Caco-2 (cell line): ENCODE results near the gene SLC6A20. TPM values are rescaled to one million over a fixed set of nuclear protein-coding genes. Genes with fewer than 3 reads are reported as not detected.

Experiments
- BruUV-seq: library from RNA; stranded (reverse); fragments of 400-500 nt; replicated peaks from 2 replicates; lab custom pipeline; 2021; lab: Mats Ljungman, UMichigan
- CTCF ChIA-PET: fragments of 300-600 bp; sonication (Branson Sonifier 250); formaldehyde crosslinking; loops from one replicate; lab custom pipeline; 2022; ENCODE audit warnings: antibody characterized with exemption; lab: Charles Lee
- POLR2A ChIA-PET: fragments of 300-600 bp; sonication (Branson Sonifier 250); formaldehyde crosslinking; loops from one replicate; lab custom pipeline; 2022; ENCODE audit warnings: antibody characterized with exemption; lab: Charles Lee
- DNase-seq, 2 experiments: peaks; one replicate each; pipeline versions ENCODE4 v3.0.0 to v3.0.0-alpha.2; 2020 to 2022
- H3K27me3 ChIP-seq: replicated peaks from 2 replicates; pipeline ENCODE4 v1.6.0; 2011; ENCODE audit warnings: low read length; ENCODE audit not compliant: control insufficient read depth, insufficient read depth
- H3K36me3 ChIP-seq: 2 replicates; pipeline ENCODE4 v1.5.1; 2011; ENCODE audit warnings: low read length; ENCODE audit not compliant: control insufficient read depth, insufficient read depth
- H3K4me1 ChIP-seq: fragments of 250-450 bp; sonication (Bioruptor Pico); 2 replicates; pipeline ENCODE4 v1.5.1; 2020; ENCODE audit warnings: mild to moderate bottlenecking
- H3K4me3 ChIP-seq: 2 replicates; pipeline ENCODE4 v1.5.1; 2011; ENCODE audit warnings: low read depth, mild to moderate bottlenecking, control low read depth, low read length
- H3K9me3 ChIP-seq: fragments of 250-450 bp; sonication (Bioruptor Pico); 2 replicates; pipeline ENCODE4 v1.5.1; 2020; ENCODE audit warnings: mild to moderate bottlenecking, moderate library complexity
- H3K27ac Mint-ChIP-seq: one replicate; pipeline ENCODE4 v1.8.0; 2022; ENCODE audit warnings: mixed read lengths; ENCODE audit not compliant: unreplicated experiment
- H3K27me3 Mint-ChIP-seq: one replicate; pipeline ENCODE4 v1.8.0; 2022; ENCODE audit warnings: mixed read lengths; ENCODE audit not compliant: insufficient read depth, unreplicated experiment
- H3K36me3 Mint-ChIP-seq: one replicate; pipeline ENCODE4 v1.8.0; 2022; ENCODE audit warnings: mild to moderate bottlenecking, mixed read lengths; ENCODE audit not compliant: insufficient read depth, unreplicated experiment
- H3K4me1 Mint-ChIP-seq: one replicate; pipeline ENCODE4 v1.8.0; 2022; ENCODE audit warnings: low read depth, mixed read lengths; ENCODE audit not compliant: unreplicated experiment
- H3K4me3 Mint-ChIP-seq: one replicate; pipeline ENCODE4 v1.8.0; 2022; ENCODE audit warnings: mild to moderate bottlenecking, moderate library complexity, mixed read lengths; ENCODE audit not compliant: unreplicated experiment
- H3K9me3 Mint-ChIP-seq: one replicate; pipeline ENCODE4 v1.8.0; 2022; ENCODE audit warnings: mixed read lengths; ENCODE audit not compliant: unreplicated experiment
- intact Hi-C: fragments of 100-400 bp; cut with micrococcal nuclease; formaldehyde crosslinking; loops from one replicate; pipeline ENCODE4 v1.10.0; 2022; ENCODE audit not compliant: unreplicated experiment
- total RNA-seq: library from RNA; stranded (reverse); gene quantifications from 2 replicates; pipeline ENCODE4 v1.2.3, GENCODE V29; 2022
- TF ChIP-seq, protein P1 (sequence below), 2 experiments: fragments of 200-600 bp in 1 of 2; IDR thresholded peaks; 1 replicate in 1 of 2; 2 replicates in 1 of 2; pipeline versions ENCODE4 v1.5.1 to v1.8.0; 2011 to 2022; ENCODE audit warnings: antibody characterized with exemption in 1 of 2, control low read depth in 1 of 2, inconsistent platforms in 1 of 2, low read depth in 1 of 2, low read length in 1 of 2, mild to moderate bottlenecking in 1 of 2, moderate library complexity in 1 of 2; ENCODE audit not compliant: insufficient read depth in 1 of 2, severe bottlenecking in 1 of 2, unreplicated experiment in 1 of 2

Gene SLC6A20
- total RNA-seq, 1 experiment from 2014 or later: 0.39 TPM

- CTCF ChIA-PET: no interaction called here
- Histone ChIP-seq H3K4me3 (no peak overlapping the region), H3K9me3 (no peaks in the 10 kb centered on the region), H3K4me1 (peaks cover 15% of the 10 kb centered on the region), H3K36me3 (no peaks in the 10 kb centered on the region), H3K27me3 (no peaks in the 10 kb centered on the region)
- DNase-seq: peak in 1 of 2 experiments; percentile 14
- H3K36me3 Mint-ChIP-seq: no peaks in the 10 kb centered on the region
- intact Hi-C loops: no loop called here
- H3K9me3 Mint-ChIP-seq: peaks cover 11% of the 10 kb centered on the region
- peaks cover 3% of the 10 kb centered on the region for H3K27me3 Mint-ChIP-seq
- H3K4me1 Mint-ChIP-seq: peaks cover 7% of the 10 kb centered on the region
- no peak overlapping the region for H3K27ac Mint-ChIP-seq
- POLR2A ChIA-PET: no interaction called here
- TF ChIP-seq, protein P1, sequence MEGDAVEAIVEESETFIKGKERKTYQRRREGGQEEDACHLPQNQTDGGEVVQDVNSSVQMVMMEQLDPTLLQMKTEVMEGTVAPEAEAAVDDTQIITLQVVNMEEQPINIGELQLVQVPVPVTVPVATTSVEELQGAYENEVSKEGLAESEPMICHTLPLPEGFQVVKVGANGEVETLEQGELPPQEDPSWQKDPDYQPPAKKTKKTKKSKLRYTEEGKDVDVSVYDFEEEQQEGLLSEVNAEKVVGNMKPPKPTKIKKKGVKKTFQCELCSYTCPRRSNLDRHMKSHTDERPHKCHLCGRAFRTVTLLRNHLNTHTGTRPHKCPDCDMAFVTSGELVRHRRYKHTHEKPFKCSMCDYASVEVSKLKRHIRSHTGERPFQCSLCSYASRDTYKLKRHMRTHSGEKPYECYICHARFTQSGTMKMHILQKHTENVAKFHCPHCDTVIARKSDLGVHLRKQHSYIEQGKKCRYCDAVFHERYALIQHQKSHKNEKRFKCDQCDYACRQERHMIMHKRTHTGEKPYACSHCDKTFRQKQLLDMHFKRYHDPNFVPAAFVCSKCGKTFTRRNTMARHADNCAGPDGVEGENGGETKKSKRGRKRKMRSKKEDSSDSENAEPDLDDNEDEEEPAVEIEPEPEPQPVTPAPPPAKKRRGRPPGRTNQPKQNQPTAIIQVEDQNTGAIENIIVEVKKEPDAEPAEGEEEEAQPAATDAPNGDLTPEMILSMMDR (IDR thresholded peaks at IDR 0.05; ENCODE audit: insufficient read depth in 1 of 2, low read depth in 1 of 2, low read length in 1 of 2, severe bottlenecking in 1 of 2, unreplicated experiment in 1 of 2): no peak
- H3K4me3 Mint-ChIP-seq: no peak overlapping the region
- BruUV-seq: no TSS peak
Observed at GRCh38 chr3:45771831-45772230, 24.5 kb downstream of the SLC6A20 start.

DNA sequence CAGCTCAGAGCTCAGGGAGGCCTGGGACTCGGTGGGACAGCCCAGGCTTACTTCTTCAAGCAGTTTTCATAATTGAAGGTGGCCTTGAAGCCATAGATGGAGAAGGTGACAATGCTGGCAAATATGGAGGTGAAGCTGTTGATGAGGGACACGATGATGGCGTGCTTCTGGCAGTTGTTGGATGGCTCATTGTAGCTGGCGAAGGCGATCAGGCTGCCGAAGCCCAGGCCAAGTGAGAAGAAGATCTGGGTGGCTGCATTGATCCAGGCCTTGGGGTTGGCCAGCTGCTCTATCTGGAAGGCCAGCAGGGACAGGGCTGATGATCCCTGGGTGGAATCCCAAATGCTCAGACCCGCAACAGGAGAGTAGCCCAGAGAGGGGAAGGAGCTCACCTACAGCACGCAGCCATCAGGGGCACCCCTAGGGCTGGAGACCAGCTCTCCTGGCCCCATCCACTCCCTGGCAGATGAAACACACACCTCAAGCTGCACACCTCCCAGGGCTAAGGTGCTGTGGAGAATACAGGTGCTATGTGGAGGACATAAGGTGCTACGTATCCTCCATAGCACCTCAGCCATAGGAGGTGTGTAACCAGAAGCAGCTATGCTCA is 25.1 kb downstream of the SLC6A20 start:
- no peaks in the 10 kb centered on the region for H3K36me3 ChIP-seq
- no TSS peak for BruUV-seq
- TF ChIP-seq, protein P1 (IDR thresholded peaks at IDR 0.05; ENCODE audit: insufficient read depth in 1 of 2, low read depth in 1 of 2, low read length in 1 of 2, severe bottlenecking in 1 of 2, unreplicated experiment in 1 of 2): no peak
- no peak overlapping the region for H3K27ac Mint-ChIP-seq
- peaks cover 11% of the 10 kb centered on the region for H3K9me3 Mint-ChIP-seq
- peak in 1 of 2 experiments; percentile 18 for DNase-seq
- peaks cover 3% of the 10 kb centered on the region for H3K27me3 Mint-ChIP-seq
- H3K4me1 ChIP-seq: peaks cover 15% of the 10 kb centered on the region
- no peaks in the 10 kb centered on the region for H3K27me3 ChIP-seq
- CTCF ChIA-PET: no interaction called here
- POLR2A ChIA-PET: no interaction called here
- H3K4me3 Mint-ChIP-seq: no peak overlapping the region
- H3K36me3 Mint-ChIP-seq: no peaks in the 10 kb centered on the region
- H3K4me3 ChIP-seq: no peak overlapping the region
- intact Hi-C loops: no loop called here
- H3K9me3 ChIP-seq: no peaks in the 10 kb centered on the region
- H3K4me1 Mint-ChIP-seq: peaks cover 7% of the 10 kb centered on the region

GRCh38 chr3:45765958-45766357 is 30.4 kb downstream of the SLC6A20 start:
- TF ChIP-seq, protein P1 (IDR thresholded peaks at IDR 0.05; ENCODE audit: insufficient read depth in 1 of 2, low read depth in 1 of 2, low read length in 1 of 2, severe bottlenecking in 1 of 2, unreplicated experiment in 1 of 2): no peak
- peaks cover 11% of the 10 kb centered on the region for H3K9me3 Mint-ChIP-seq
- no peak overlapping the region for H3K4me3 ChIP-seq
- H3K4me3 Mint-ChIP-seq: no peak overlapping the region
- peaks cover 7% of the 10 kb centered on the region for H3K4me1 Mint-ChIP-seq
- BruUV-seq: no TSS peak
- CTCF ChIA-PET: no interaction called here
- H3K4me1 ChIP-seq: peaks cover 6% of the 10 kb centered on the region
- peaks cover 3% of the 10 kb centered on the region for H3K27me3 Mint-ChIP-seq
- intact Hi-C loops: no loop called here
- H3K27ac Mint-ChIP-seq: no peak overlapping the region
- no peak for DNase-seq
- H3K9me3 ChIP-seq: no peaks in the 10 kb centered on the region
- H3K27me3 ChIP-seq: no peaks in the 10 kb centered on the region
- no peaks in the 10 kb centered on the region for H3K36me3 ChIP-seq
- POLR2A ChIA-PET: no interaction called here
- no peaks in the 10 kb centered on the region for H3K36me3 Mint-ChIP-seq
